ENCODE data around the gene PURA. TPM values are rescaled to one million over a fixed set of nuclear protein-coding genes. Genes with fewer than 3 reads are reported as not detected.
A peak's percentile ranks its signal among the peaks of the same experiment; 100 is the strongest.

The PURA gene
- total RNA-seq, 2 experiments from 2014 or later = 8.2 to 9.2 TPM

DNA sequence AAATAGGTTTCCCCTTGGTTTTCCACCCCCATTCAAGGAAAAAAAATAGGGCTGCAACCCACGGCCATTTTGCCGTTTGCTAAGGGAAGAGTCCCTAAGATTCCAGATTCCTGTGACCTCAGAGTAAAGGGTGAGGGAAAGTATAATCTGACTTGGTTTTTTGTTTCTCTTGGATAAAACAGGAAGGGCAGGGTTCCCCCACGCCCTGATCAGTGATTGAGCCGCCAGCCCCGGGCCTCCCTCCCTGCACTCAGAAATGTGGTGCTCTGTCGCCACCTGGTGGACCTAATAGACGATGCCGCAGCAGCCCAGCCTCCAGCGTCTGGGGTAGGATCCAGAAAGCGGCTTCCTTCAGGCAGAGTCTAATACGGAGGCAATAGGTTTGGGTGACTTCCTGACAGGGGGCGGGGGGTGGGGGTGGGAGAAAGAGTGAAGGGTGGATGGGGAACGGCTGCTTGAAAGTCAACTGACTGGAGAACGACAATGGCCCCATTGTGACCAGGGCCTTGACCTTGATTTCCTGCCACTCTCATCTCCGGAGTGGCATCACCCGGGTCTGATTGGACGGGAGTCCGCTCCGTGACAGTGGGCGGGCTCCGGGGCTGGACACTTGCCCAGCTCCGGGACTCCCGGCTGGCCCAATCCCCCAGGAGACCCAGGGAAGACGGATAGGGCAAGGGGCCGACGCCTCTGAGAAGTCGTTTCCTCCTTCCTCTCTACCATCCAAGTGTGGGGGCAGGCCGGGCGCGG lies 43.3 kb downstream of the PURA start:
- ATAC-seq = peak; percentile 100
- intact Hi-C loops (cut with micrococcal nuclease) = loop anchor here (1.0 to 5.0 kb wide), 2 partner anchors 84 to 365 kb away; no protein-coding TSS in a partner anchor
- TF ChIP-seq, protein P1, sequence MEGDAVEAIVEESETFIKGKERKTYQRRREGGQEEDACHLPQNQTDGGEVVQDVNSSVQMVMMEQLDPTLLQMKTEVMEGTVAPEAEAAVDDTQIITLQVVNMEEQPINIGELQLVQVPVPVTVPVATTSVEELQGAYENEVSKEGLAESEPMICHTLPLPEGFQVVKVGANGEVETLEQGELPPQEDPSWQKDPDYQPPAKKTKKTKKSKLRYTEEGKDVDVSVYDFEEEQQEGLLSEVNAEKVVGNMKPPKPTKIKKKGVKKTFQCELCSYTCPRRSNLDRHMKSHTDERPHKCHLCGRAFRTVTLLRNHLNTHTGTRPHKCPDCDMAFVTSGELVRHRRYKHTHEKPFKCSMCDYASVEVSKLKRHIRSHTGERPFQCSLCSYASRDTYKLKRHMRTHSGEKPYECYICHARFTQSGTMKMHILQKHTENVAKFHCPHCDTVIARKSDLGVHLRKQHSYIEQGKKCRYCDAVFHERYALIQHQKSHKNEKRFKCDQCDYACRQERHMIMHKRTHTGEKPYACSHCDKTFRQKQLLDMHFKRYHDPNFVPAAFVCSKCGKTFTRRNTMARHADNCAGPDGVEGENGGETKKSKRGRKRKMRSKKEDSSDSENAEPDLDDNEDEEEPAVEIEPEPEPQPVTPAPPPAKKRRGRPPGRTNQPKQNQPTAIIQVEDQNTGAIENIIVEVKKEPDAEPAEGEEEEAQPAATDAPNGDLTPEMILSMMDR (IDR thresholded peaks at IDR 0.05) = peak; percentile 78
- Mint-ChIP-seq H3K27me3 (no peaks in the 10 kb centered on the region), H3K27ac (no peak overlapping the region), H3K9me3 (no peaks in the 10 kb centered on the region), H3K4me1 (ENCODE audit: low read depth) (peaks cover 5% of the 10 kb centered on the region), H3K4me3 (peak overlapping the region; percentile 49), H3K36me3 (ENCODE audit: low read depth) (no peaks in the 10 kb centered on the region)
- ChIA-PET CTCF (interaction anchor here (0.8 to 1.7 kb wide), 8 partner anchors 13 to 93 kb away, joined by 3 to 17 read pairs (median 3); no protein-coding TSS in a partner anchor), POLR2A (no interaction called here)
- peak; percentile 92 for DNase-seq

DNA sequence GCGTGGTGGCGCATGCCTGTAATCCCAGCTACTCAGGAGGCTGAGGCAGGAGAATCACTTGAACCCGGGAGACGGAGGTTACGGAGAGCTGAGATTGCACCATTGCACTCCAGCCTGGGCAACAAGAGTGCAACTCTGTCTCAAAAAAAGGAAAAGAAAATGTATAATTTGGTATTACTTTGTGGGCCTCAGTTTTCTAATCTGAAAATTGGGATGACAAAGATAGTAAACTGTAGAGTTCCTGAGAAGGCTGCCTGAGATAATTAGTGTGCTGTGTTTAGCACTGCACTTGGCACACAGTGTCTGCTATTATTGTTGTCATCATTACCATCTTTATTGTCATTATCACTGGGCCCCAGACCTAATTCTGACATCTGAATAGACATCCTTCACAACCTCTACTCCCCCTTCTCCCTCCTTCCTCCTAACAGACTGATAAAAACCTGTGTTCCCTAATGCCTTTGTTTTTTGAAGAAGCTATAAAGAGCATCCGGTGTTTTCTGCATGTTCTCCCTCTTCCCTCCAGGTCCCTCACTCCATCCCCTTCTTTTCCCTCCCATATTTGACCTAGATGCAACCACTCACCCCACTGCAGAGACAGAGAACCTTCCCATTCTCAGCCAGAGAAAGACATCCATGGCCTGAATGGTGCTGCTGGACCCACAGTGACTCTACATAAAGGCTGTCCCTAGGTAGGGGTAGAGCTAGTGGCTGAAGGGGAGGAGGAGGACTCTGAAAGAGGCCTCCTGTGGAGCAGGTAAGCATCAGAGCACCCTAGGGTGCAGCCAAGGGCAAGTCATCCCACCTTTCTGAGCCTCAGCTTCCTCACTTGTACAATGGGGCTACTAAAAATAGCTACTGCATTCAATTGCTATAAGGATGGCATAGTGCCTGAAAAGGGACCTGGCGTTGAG lies 45.4 kb downstream of the PURA start:
- Mint-ChIP-seq H3K4me1 (ENCODE audit: low read depth) (peaks cover 5% of the 10 kb centered on the region), H3K9me3 (no peaks in the 10 kb centered on the region), H3K4me3 (no peak overlapping the region), H3K36me3 (ENCODE audit: low read depth) (no peaks in the 10 kb centered on the region), H3K27me3 (no peaks in the 10 kb centered on the region), H3K27ac (no peak overlapping the region)
- no peak for DNase-seq
- TF ChIP-seq, protein P1 (IDR thresholded peaks at IDR 0.05) = no peak
- ATAC-seq = no peak
- intact Hi-C loops (cut with micrococcal nuclease) = loop anchor here (5.0 kb wide), 1 partner anchor 367 kb away; no protein-coding TSS in a partner anchor
- CTCF ChIA-PET = interaction anchor here (0.9 to 4.5 kb wide), 6 partner anchors 15 to 190 kb away, joined by 3 to 28 read pairs (median 4); no protein-coding TSS in a partner anchor
- POLR2A ChIA-PET = interaction anchor here (1.1 to 1.3 kb wide), 2 partner anchors 16 to 18 kb away, joined by 3 to 5 read pairs; partner anchors contain the start of gene CYSTM1

DNA sequence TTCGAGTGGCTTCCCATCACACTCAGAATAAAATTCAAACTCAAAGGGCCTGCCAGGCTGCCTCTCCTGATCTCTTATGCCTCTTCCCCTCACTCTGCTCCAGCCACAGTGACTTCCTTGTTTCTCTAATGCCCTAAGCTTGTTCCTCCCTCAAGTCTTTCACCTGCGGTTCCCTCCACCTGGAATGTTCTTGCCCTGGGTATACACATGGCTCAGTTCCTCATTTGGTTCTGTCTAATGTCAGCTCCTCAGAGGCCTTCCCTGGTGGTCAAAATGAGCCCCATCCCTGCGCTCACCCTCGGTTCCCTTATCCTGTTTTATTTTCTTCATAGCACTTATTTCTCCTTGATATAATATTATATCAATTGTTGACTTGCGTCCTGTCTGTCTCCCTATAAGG lies 48.4 kb downstream of the PURA start:
- intact Hi-C loops (cut with micrococcal nuclease) = no loop called here
- H3K36me3 Mint-ChIP-seq (ENCODE audit: low read depth) = no peaks in the 10 kb centered on the region
- ChIA-PET POLR2A (no interaction called here), CTCF (interaction anchor here (1.9 to 4.5 kb wide), 2 partner anchors 18 to 193 kb away, joined by 7 to 28 read pairs; no protein-coding TSS in a partner anchor)
- H3K27ac Mint-ChIP-seq = no peak overlapping the region
- H3K4me3 Mint-ChIP-seq = no peak overlapping the region
- H3K4me1 Mint-ChIP-seq (ENCODE audit: low read depth) = no peaks in the 10 kb centered on the region
- DNase-seq = no peak
- H3K9me3 Mint-ChIP-seq = no peaks in the 10 kb centered on the region
- H3K27me3 Mint-ChIP-seq = no peaks in the 10 kb centered on the region
- TF ChIP-seq, protein P1 (IDR thresholded peaks at IDR 0.05) = no peak
- ATAC-seq = no peak

DNA sequence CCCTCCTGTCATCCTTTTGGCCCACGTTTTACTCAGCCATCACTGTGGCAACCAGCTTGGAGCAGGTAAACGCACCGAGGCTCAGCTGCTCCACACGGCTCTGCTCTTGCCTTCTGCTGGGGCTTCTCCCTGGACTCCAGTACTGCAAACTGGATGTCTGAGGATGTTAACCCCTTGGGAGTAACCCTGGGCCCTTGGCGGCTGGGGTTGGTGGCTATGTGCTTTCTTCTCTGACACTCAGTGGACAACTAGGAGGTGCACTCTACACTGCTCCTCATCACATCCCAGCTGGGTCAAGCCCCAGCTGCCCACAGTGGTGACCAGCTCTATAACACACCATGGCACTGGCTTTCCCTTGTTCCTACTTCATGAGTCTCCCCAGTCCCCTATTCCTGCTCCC lies 48.9 kb downstream of the PURA start:
- ATAC-seq (no peak), DNase-seq (no peak)
- Mint-ChIP-seq H3K27me3 (no peaks in the 10 kb centered on the region), H3K36me3 (ENCODE audit: low read depth) (no peaks in the 10 kb centered on the region), H3K4me1 (ENCODE audit: low read depth) (no peaks in the 10 kb centered on the region), H3K9me3 (no peaks in the 10 kb centered on the region), H3K27ac (no peak overlapping the region), H3K4me3 (no peak overlapping the region)
- ChIA-PET CTCF (interaction anchor here (1.9 to 4.5 kb wide), 2 partner anchors 19 to 194 kb away, joined by 7 to 28 read pairs; no protein-coding TSS in a partner anchor), POLR2A (no interaction called here)
- TF ChIP-seq, protein P1 (IDR thresholded peaks at IDR 0.05) = no peak
- intact Hi-C loops (cut with micrococcal nuclease) = no loop called here
